Dermis lymphatic vessel endothelial cell (primary cell): ENCODE data around the gene TRIM49B. TPM values are rescaled to one million over a fixed set of nuclear protein-coding genes. Genes with fewer than 3 reads are reported as not detected.

Experiments used
- total RNA-seq: library from RNA; depleted of rRNA; stranded (reverse); fragments of >200 nt; gene quantifications from 2 replicates; pipeline ENCODE4 v1.2.1, GENCODE V29; 2014

Gene TRIM49B, protein sequence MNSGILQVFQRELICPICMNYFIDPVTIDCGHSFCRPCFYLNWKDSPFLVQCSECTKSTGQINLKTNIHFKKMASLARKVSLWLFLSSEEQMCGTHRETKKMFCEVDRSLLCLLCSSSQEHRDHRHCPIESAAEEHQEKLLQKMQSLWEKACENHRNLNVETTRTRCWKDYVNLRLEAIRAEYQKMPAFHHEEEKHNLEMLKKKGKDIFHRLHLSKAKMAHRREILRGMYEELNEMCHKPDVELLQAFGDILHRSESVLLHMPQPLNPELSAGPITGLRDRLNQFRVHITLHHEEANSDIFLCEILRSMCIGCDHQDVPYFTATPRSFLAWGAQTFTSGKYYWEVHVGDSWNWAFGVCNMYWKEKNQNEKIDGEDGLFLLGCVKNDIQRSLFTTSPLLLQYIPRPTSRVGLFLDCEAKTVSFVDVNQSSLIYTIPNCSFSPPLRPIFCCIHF
- not detected in 2 replicates for total RNA-seq

GRCh38 chr11:49028523-49028922, at the start of gene TRIM49B:
TRIM49B (plus strand) TSS chr11:49028823; CDS start chr11:49031600, 2,777 bp downstream.

GRCh38 chr11:48983785-48984184, 44.8 kb upstream of the TRIM49B start, which contains the start of gene TRIM51G:
TRIM51G (minus strand) TSS chr11:48983885; CDS start chr11:48981695, 2,190 bp downstream.

DNA sequence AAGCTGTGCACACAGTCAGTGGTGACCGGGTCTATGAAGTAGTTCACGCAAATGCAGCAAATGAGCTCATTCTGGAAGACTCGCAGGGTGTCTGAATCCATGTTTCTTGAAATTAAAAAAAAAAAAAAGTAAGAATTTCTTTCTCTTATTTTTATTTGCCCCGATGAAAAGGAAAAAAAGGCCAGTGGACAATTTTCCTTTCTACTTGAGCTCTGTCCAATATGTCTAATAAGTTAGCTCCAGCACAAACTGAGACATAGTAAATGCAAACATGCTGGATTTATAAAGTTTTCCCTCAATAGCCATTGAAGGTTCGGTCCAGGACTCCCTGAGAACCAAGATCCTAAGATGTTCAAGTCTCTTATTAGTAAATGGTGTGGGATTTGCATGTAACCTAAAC, 30.4 kb downstream of the TRIM49B start, which contains the start of gene TRIM64C:
Gene TRIM64C (minus strand): TSS at position 101 of the 400 bp plus-strand sequence. CDS start 0 bp downstream, at position 101.

Other genes with a start within 250 kb of the TRIM49B start
- gene TRIM51G, start 44.9 kb upstream of the TRIM49B start, total RNA-seq: not detected in 2 replicates
- not detected in 2 replicates for gene TRIM64C, start 30.3 kb downstream of the TRIM49B start, total RNA-seq
- not detected in 2 replicates for gene FOLH1, start 179.8 kb downstream of the TRIM49B start, total RNA-seq